Measurements from ENCODE around the gene KISS1R. TPM values are rescaled to one million over a fixed set of nuclear protein-coding genes. Genes with fewer than 3 reads are reported as not detected.

KISS1R gene
- total RNA-seq, 1 donor from 2014 or later, result not detected

GRCh38 chr19:929891-930258 is 12.7 kb downstream of the KISS1R start:
- no peak for DNase-seq
- Histone ChIP-seq H3K9me3 (replicated peaks) (no peaks in the 10 kb centered on the region), H3K27me3 (ENCODE audit: low read depth) (no peaks in the 10 kb centered on the region), H3K4me3 (no peak overlapping the region), H3K27ac (replicated peaks) (no peak overlapping the region), H3K4me1 (peaks cover 66% of the 10 kb centered on the region), H3K36me3 (peaks cover 7% of the 10 kb centered on the region)
- intact Hi-C loops (cut with micrococcal nuclease), result loop anchor here (10.0 kb wide), 1 partner anchor 165 kb away; no protein-coding TSS in a partner anchor
- no peak for TF ChIP-seq CTCF (IDR thresholded peaks at IDR 0.05; ENCODE audit: borderline replicate concordance)

GRCh38 chr19:931860-932647 is 14.9 kb downstream of the KISS1R start:
- DNase-seq, result no peak
- intact Hi-C loops (cut with micrococcal nuclease), result no loop called here
- Histone ChIP-seq H3K9me3 (replicated peaks) (no peaks in the 10 kb centered on the region), H3K4me1 (peaks cover 55% of the 10 kb centered on the region), H3K27me3 (ENCODE audit: low read depth) (no peaks in the 10 kb centered on the region), H3K36me3 (peaks cover 7% of the 10 kb centered on the region), H3K27ac (replicated peaks) (peak overlapping the region; percentile 74), H3K4me3 (peak overlapping the region; percentile 50)
- no peak for TF ChIP-seq CTCF (IDR thresholded peaks at IDR 0.05; ENCODE audit: borderline replicate concordance)

GRCh38 chr19:932648-933552 is 15.8 kb downstream of the KISS1R start:
- Histone ChIP-seq H3K4me1 (peaks cover 47% of the 10 kb centered on the region), H3K9me3 (replicated peaks) (no peaks in the 10 kb centered on the region), H3K27me3 (ENCODE audit: low read depth) (no peaks in the 10 kb centered on the region), H3K4me3 (peak overlapping the region; percentile 50), H3K27ac (replicated peaks) (peak overlapping the region; percentile 74), H3K36me3 (peaks cover 7% of the 10 kb centered on the region)
- intact Hi-C loops (cut with micrococcal nuclease), result no loop called here
- TF ChIP-seq CTCF (IDR thresholded peaks at IDR 0.05; ENCODE audit: borderline replicate concordance), result no peak
- peak; percentile 84 for DNase-seq

GRCh38 chr19:933553-933882 is 16.4 kb downstream of the KISS1R start:
- Histone ChIP-seq H3K4me3 (peak overlapping the region; percentile 50), H3K36me3 (peaks cover 7% of the 10 kb centered on the region), H3K27ac (replicated peaks) (peak overlapping the region; percentile 74), H3K4me1 (peaks cover 43% of the 10 kb centered on the region), H3K9me3 (replicated peaks) (no peaks in the 10 kb centered on the region), H3K27me3 (ENCODE audit: low read depth) (no peaks in the 10 kb centered on the region)
- intact Hi-C loops (cut with micrococcal nuclease), result no loop called here
- DNase-seq, result no peak
- no peak for TF ChIP-seq CTCF (IDR thresholded peaks at IDR 0.05; ENCODE audit: borderline replicate concordance)

- Histone ChIP-seq H3K36me3 (peaks cover 7% of the 10 kb centered on the region), H3K27ac (replicated peaks) (peak overlapping the region; percentile 74), H3K4me3 (peak overlapping the region; percentile 29), H3K4me1 (peaks cover 38% of the 10 kb centered on the region), H3K9me3 (replicated peaks) (no peaks in the 10 kb centered on the region), H3K27me3 (ENCODE audit: low read depth) (no peaks in the 10 kb centered on the region)
- no peak for TF ChIP-seq CTCF (IDR thresholded peaks at IDR 0.05; ENCODE audit: borderline replicate concordance)
- intact Hi-C loops (cut with micrococcal nuclease), result no loop called here
- DNase-seq, result no peak
Measured at GRCh38 chr19:934197-934840, 17.2 kb downstream of the KISS1R start.

Data from left ventricle myocardium inferior (tissue), 1 donor.